ENCODE results near the gene UBE2R2. TPM values are rescaled to one million over a fixed set of nuclear protein-coding genes. Genes with fewer than 3 reads are reported as not detected.
"Not testable (repeated sequence)": the region's sequence is repeated elsewhere in the genome, so short reads cannot be mapped to it uniquely, and the experiment has no call there.

UBE2R2 gene
- total and polyA plus RNA-seq, 2 donors (not counting 3 experiments of a cell fraction or from before 2014, with no cell fraction given), result 23.9 to 54.3 TPM

DNA sequence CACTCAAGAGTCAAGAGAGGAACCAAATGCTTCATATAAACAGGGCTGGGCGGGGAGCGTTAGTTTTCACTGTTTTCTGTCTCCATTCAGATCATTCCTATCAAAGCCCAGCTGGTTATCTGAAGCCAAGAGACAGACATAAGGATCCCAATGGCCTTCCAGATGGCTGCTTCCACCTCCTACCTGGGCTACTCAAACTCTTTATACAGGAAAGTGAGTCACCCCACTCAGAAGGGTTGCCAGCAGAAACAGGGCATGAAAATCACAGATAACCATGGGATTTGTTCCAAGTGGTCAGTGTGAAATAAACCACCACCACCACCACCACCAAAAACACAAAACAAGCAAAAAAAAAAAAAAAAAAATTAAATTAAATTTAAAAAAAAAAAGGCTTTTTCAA, 16.1 kb upstream of the UBE2R2 start:
- dilution Hi-C loops (cut with MboI; ENCODE audit: extremely low pct_ligation_motif_present, low sequenced_read_pairs), result no loop called here
- CTCF ChIA-PET, result no interaction called here
- TF ChIP-seq FOS (IDR thresholded peaks at IDR 0.05; ENCODE audit: borderline replicate concordance, insufficient read depth, low read length) (peak; percentile 39), GATA2 (IDR thresholded peaks at IDR 0.05; ENCODE audit: insufficient read depth, insufficient read length, low read depth, low read length) (no peak)
- TF ChIP-seq, protein P1, sequence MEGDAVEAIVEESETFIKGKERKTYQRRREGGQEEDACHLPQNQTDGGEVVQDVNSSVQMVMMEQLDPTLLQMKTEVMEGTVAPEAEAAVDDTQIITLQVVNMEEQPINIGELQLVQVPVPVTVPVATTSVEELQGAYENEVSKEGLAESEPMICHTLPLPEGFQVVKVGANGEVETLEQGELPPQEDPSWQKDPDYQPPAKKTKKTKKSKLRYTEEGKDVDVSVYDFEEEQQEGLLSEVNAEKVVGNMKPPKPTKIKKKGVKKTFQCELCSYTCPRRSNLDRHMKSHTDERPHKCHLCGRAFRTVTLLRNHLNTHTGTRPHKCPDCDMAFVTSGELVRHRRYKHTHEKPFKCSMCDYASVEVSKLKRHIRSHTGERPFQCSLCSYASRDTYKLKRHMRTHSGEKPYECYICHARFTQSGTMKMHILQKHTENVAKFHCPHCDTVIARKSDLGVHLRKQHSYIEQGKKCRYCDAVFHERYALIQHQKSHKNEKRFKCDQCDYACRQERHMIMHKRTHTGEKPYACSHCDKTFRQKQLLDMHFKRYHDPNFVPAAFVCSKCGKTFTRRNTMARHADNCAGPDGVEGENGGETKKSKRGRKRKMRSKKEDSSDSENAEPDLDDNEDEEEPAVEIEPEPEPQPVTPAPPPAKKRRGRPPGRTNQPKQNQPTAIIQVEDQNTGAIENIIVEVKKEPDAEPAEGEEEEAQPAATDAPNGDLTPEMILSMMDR (IDR thresholded peaks at IDR 0.05; ENCODE audit: extremely low read depth in 1 of 2, insufficient read depth in 1 of 2, low read depth in 1 of 2, low read length in 2 of 2), result no peak

DNA sequence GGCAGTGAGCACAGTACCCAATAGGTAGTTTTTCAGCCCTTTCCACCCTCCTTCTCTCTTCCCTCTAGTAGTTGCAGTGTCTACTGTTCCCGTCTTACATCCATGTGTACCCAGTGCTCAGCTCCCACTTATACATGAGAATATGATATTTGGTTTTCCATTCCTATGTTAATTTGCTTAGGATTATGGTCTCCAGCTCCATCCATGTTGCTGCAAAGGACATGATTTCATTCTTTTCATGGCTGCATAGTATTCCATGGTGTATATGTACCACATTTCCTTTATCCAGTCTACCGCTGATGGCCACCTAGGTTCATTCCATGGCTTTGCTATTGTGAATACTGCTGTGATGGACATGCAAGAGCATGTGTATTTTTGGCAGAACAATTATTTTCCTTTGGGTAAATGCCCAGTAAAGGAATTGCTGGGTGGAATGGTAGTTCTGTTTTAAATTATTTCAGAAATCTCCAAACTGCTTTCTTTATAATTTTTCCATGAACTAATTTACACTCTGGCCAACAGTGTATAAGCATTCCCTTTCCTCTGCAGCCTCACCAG, 14.9 kb upstream of the UBE2R2 start:
- H2AFZ ChIP-seq (ENCODE audit: low read depth, low read length); H3K4me2 ChIP-seq (ENCODE audit: insufficient read depth, low read length); POLR2A ChIA-PET; H3K27me3 ChIP-seq (ENCODE audit: control insufficient read depth in 2 of 2, insufficient read depth in 2 of 2, low read length in 2 of 2); H3K9me1 ChIP-seq (replicated peaks; ENCODE audit: control insufficient read depth, extremely low read depth, insufficient read depth, low read length); H3K79me2 ChIP-seq (ENCODE audit: control insufficient read depth, insufficient read depth, low read length); intact Hi-C loops (cut with micrococcal nuclease); H3K4me1 ChIP-seq (ENCODE audit: control insufficient read depth, extremely low read depth, insufficient read depth, low read length); H3K9ac ChIP-seq (replicated peaks; ENCODE audit: extremely low read depth, insufficient read depth, low read length); H3K27ac ChIP-seq (ENCODE audit: insufficient read depth, low read depth, low read length); DNase-seq (ENCODE audit: low read depth, low spot score); BruUV-seq (replicated peaks); H4K20me1 ChIP-seq (replicated peaks; ENCODE audit: control insufficient read depth, extremely low read depth, insufficient read depth, low read length); H3K36me3 ChIP-seq (ENCODE audit: control insufficient read depth in 2 of 2, extremely low read depth in 1 of 2, insufficient read depth in 2 of 2, low read length in 2 of 2); dilution Hi-C loops (cut with MboI; ENCODE audit: extremely low pct_ligation_motif_present, low sequenced_read_pairs); FAIRE-seq; H3K9me3 ChIP-seq (replicated peaks; ENCODE audit: control insufficient read depth, insufficient read depth, low read length); H3K4me3 ChIP-seq (replicated peaks in 1 of 3; ENCODE audit: insufficient read depth in 1 of 3, low read depth in 1 of 3, low read length in 3 of 3): not testable (repeated sequence)
- CTCF ChIA-PET, result interaction anchor here (1.8 kb wide), 1 partner anchor 12 kb away, joined by 7 read pairs; no protein-coding TSS in a partner anchor

More for the DNA sequence above, 16.1 kb upstream of the UBE2R2 start:
- no peaks in the 10 kb centered on the region for H3K27me3 ChIP-seq (ENCODE audit: control insufficient read depth in 2 of 2, insufficient read depth in 2 of 2, low read length in 2 of 2)
- H3K9me1 ChIP-seq (replicated peaks; ENCODE audit: control insufficient read depth, extremely low read depth, insufficient read depth, low read length), result no peaks in the 10 kb centered on the region
- H4K20me1 ChIP-seq (replicated peaks; ENCODE audit: control insufficient read depth, extremely low read depth, insufficient read depth, low read length), result no peaks in the 10 kb centered on the region
- no peak overlapping the region for H3K4me2 ChIP-seq (ENCODE audit: insufficient read depth, low read length)
- no peaks in the 10 kb centered on the region for H3K36me3 ChIP-seq (ENCODE audit: control insufficient read depth in 2 of 2, extremely low read depth in 1 of 2, insufficient read depth in 2 of 2, low read length in 2 of 2)
- no peak overlapping the region for H3K4me3 ChIP-seq (replicated peaks in 1 of 3; ENCODE audit: insufficient read depth in 1 of 3, low read depth in 1 of 3, low read length in 3 of 3)
- H3K79me2 ChIP-seq (ENCODE audit: control insufficient read depth, insufficient read depth, low read length), result no peaks in the 10 kb centered on the region
- POLR2A ChIA-PET, result no interaction called here
- BruUV-seq (replicated peaks), result no TSS peak
- H3K9ac ChIP-seq (replicated peaks; ENCODE audit: extremely low read depth, insufficient read depth, low read length), result no peak overlapping the region
- DNase-seq (ENCODE audit: low read depth, low spot score) (peak; percentile 67), FAIRE-seq (peak; percentile 89)
- no peaks in the 10 kb centered on the region for H3K4me1 ChIP-seq (ENCODE audit: control insufficient read depth, extremely low read depth, insufficient read depth, low read length)
- H3K27ac ChIP-seq (ENCODE audit: insufficient read depth, low read depth, low read length), result no peak overlapping the region
- intact Hi-C loops (cut with micrococcal nuclease), result no loop called here
- no peaks in the 10 kb centered on the region for H3K9me3 ChIP-seq (replicated peaks; ENCODE audit: control insufficient read depth, insufficient read depth, low read length)
- H2AFZ ChIP-seq (ENCODE audit: low read depth, low read length), result no peak overlapping the region

DNA sequence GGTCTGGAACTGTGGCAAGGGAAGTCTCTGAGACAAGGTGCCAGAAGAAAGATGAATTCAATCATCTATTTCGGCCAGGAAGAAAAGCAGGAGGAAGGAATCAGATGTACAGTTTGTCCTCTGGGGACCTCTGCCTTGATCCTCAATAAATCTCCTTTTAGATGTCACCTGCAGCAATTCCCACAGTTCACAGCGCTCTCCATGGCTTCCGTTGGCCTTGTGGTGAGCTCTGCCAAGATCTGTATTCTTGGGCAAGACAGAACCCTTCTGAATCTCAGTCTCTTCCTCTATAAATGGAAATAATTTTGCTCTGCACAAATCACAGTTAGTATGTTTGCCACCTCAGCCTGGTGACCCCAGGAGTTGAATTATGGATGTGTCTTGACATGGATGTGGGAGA, 12.8 kb upstream of the UBE2R2 start:
- H3K4me3 ChIP-seq (replicated peaks in 1 of 3; ENCODE audit: insufficient read depth in 1 of 3, low read depth in 1 of 3, low read length in 3 of 3); H3K79me2 ChIP-seq (ENCODE audit: control insufficient read depth, insufficient read depth, low read length); H3K4me2 ChIP-seq (ENCODE audit: insufficient read depth, low read length); H4K20me1 ChIP-seq (replicated peaks; ENCODE audit: control insufficient read depth, extremely low read depth, insufficient read depth, low read length); H3K36me3 ChIP-seq (ENCODE audit: control insufficient read depth in 2 of 2, extremely low read depth in 1 of 2, insufficient read depth in 2 of 2, low read length in 2 of 2); intact Hi-C loops (cut with micrococcal nuclease); H2AFZ ChIP-seq (ENCODE audit: low read depth, low read length); H3K27ac ChIP-seq (ENCODE audit: insufficient read depth, low read depth, low read length); POLR2A ChIA-PET; dilution Hi-C loops (cut with MboI; ENCODE audit: extremely low pct_ligation_motif_present, low sequenced_read_pairs); H3K9ac ChIP-seq (replicated peaks; ENCODE audit: extremely low read depth, insufficient read depth, low read length); DNase-seq (ENCODE audit: low read depth, low spot score); H3K9me1 ChIP-seq (replicated peaks; ENCODE audit: control insufficient read depth, extremely low read depth, insufficient read depth, low read length); H3K27me3 ChIP-seq (ENCODE audit: control insufficient read depth in 2 of 2, insufficient read depth in 2 of 2, low read length in 2 of 2); H3K4me1 ChIP-seq (ENCODE audit: control insufficient read depth, extremely low read depth, insufficient read depth, low read length); BruUV-seq (replicated peaks); H3K9me3 ChIP-seq (replicated peaks; ENCODE audit: control insufficient read depth, insufficient read depth, low read length); FAIRE-seq: not testable (repeated sequence)
- CTCF ChIA-PET, result interaction anchor here (0.9 kb wide), 1 partner anchor 9 kb away, joined by 3 read pairs; no protein-coding TSS in a partner anchor
